SK-N-SH treated with all-trans-retinoic acid at 6 μM for 48 hours (cell line): ENCODE measurements around the gene FTCD.

ENCODE experiments used
- ARNTL ChIP-seq: fragments of 450-650 bp; formaldehyde crosslinking; IDR thresholded peaks from 2 replicates; pipeline ENCODE4 v1.5.0; 2020; ENCODE audit warnings: low read depth, mild to moderate bottlenecking, moderate library complexity, borderline replicate concordance
- ISL1 ChIP-seq: fragments of 250-450 bp; sonication (Bioruptor Pico); IDR thresholded peaks from 2 replicates; pipeline ENCODE4 v2.1.2; 2022; ENCODE audit warnings: mild to moderate bottlenecking, moderate library complexity
- PPARA ChIP-seq: fragments of 250-450 bp; sonication (Bioruptor Pico); IDR thresholded peaks from 2 replicates; pipeline ENCODE4 v1.5.0; 2020; ENCODE audit warnings: mild to moderate bottlenecking, borderline replicate concordance
- RARB ChIP-seq: fragments of 250-450 bp; sonication (Bioruptor Pico); IDR thresholded peaks from 2 replicates; pipeline ENCODE4 v1.8.0; 2021; ENCODE audit warnings: mild to moderate bottlenecking, moderate library complexity
- SNAI2 ChIP-seq: fragments of 250-450 bp; sonication (Bioruptor Pico); IDR thresholded peaks from 2 replicates; pipeline ENCODE4 v1.5.0; 2020; ENCODE audit warnings: mild to moderate bottlenecking, moderate library complexity
- TCF4 ChIP-seq: fragments of 250-450 bp; sonication (Bioruptor Pico); IDR thresholded peaks from 2 replicates; pipeline ENCODE4 v1.8.0; 2021; ENCODE audit warnings: mild to moderate bottlenecking, moderate library complexity, borderline replicate concordance
- TSHZ2 ChIP-seq: fragments of 250-450 bp; sonication (Bioruptor Pico); IDR thresholded peaks from 2 replicates; pipeline ENCODE4 v1.5.0; 2020; ENCODE audit warnings: mild to moderate bottlenecking, moderate library complexity
- ZC3H10 ChIP-seq: fragments of 250-450 bp; sonication (Bioruptor Pico); IDR thresholded peaks from 2 replicates; pipeline ENCODE4 v1.5.1; 2021; ENCODE audit warnings: mild to moderate bottlenecking, moderate library complexity
- ZFP30 ChIP-seq: fragments of 450-650 bp; formaldehyde crosslinking; IDR thresholded peaks from 2 replicates; pipeline ENCODE4 v1.5.0; 2022; ENCODE audit warnings: mild to moderate bottlenecking, moderate library complexity
- ZNF70 ChIP-seq: fragments of 450-650 bp; formaldehyde crosslinking; IDR thresholded peaks from 2 replicates; pipeline ENCODE4 v1.5.0; 2020; ENCODE audit warnings: mild to moderate bottlenecking, moderate library complexity
- ZNF8 ChIP-seq: fragments of 450-650 bp; formaldehyde crosslinking; IDR thresholded peaks from 2 replicates; pipeline ENCODE4 v1.5.0; 2020; ENCODE audit warnings: mild to moderate bottlenecking, moderate library complexity
- TF ChIP-seq, protein P1 (sequence below): fragments of 250-450 bp; sonication (Bioruptor Pico); IDR thresholded peaks from 2 replicates; pipeline ENCODE4 v1.8.0; 2020; ENCODE audit warnings: mild to moderate bottlenecking, moderate library complexity, borderline replicate concordance
- TF ChIP-seq, protein P2 (sequence below): fragments of 250-450 bp; sonication (Bioruptor Pico); IDR thresholded peaks from 2 replicates; pipeline ENCODE4 v1.5.1; 2020; ENCODE audit warnings: low read depth, mild to moderate bottlenecking, moderate library complexity
- TF ChIP-seq, protein P3 (sequence below): fragments of 250-450 bp; sonication (Bioruptor Pico); IDR thresholded peaks from 2 replicates; pipeline ENCODE4 v1.8.0; 2021; ENCODE audit warnings: low read depth, mild to moderate bottlenecking, moderate library complexity, borderline replicate concordance

DNA sequence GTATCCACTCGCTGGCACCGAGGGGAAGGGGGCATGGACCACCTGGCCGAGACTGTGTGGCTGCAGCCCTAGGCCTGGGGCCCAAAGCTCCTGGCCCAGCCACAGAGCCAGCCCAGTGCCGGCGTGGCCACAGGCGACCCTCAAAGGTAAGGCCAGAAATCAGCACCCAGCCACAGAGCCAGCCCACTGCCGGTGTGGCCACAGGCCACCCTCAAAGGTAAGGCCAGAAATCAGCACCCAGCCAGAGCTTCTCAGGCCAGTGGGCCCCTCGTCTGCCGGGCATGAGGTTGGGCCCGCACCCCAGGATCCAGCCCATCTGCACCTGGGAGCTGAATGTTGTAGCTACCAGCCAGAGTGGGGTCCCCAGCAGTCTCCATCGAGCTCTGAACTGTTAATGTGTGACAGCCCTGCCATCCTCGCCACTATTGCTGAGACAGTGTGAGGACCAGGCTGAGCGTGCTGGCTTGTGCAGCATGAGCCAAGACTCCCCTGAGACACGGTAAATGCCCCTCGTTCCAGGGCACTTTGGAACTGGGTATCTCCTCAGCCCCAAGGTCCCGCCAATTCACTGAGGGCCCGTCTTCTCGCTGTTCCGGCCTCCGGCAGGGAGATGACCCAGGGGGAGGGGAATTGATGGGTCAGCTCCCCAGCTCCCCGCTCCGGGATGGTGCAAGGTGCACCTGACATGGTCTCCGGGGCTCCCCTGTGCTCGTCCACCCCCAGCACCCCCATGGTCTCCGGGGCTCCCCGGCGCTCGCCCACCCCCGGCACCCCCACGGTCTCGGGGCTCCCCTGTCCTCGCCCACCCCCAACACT lies 4.7 kb upstream of the FTCD start:
- TF ChIP-seq, protein P1, sequence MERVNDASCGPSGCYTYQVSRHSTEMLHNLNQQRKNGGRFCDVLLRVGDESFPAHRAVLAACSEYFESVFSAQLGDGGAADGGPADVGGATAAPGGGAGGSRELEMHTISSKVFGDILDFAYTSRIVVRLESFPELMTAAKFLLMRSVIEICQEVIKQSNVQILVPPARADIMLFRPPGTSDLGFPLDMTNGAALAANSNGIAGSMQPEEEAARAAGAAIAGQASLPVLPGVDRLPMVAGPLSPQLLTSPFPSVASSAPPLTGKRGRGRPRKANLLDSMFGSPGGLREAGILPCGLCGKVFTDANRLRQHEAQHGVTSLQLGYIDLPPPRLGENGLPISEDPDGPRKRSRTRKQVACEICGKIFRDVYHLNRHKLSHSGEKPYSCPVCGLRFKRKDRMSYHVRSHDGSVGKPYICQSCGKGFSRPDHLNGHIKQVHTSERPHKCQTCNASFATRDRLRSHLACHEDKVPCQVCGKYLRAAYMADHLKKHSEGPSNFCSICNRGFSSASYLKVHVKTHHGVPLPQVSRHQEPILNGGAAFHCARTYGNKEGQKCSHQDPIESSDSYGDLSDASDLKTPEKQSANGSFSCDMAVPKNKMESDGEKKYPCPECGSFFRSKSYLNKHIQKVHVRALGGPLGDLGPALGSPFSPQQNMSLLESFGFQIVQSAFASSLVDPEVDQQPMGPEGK (CRISPR knock-in tag): no peak
- TF ChIP-seq ISL1 (CRISPR knock-in tag): no peak
- no peak for TF ChIP-seq TSHZ2 (CRISPR knock-in tag)
- TF ChIP-seq TCF4: no peak
- no peak for TF ChIP-seq ZNF8 (CRISPR knock-in tag)
- no peak for TF ChIP-seq ZFP30
- TF ChIP-seq, protein P2, sequence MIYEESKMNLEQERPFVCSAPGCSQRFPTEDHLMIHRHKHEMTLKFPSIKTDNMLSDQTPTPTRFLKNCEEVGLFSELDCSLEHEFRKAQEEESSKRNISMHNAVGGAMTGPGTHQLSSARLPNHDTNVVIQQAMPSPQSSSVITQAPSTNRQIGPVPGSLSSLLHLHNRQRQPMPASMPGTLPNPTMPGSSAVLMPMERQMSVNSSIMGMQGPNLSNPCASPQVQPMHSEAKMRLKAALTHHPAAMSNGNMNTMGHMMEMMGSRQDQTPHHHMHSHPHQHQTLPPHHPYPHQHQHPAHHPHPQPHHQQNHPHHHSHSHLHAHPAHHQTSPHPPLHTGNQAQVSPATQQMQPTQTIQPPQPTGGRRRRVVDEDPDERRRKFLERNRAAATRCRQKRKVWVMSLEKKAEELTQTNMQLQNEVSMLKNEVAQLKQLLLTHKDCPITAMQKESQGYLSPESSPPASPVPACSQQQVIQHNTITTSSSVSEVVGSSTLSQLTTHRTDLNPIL (CRISPR knock-in tag): no peak
- no peak for TF ChIP-seq PPARA (CRISPR knock-in tag)
- TF ChIP-seq, protein P3, sequence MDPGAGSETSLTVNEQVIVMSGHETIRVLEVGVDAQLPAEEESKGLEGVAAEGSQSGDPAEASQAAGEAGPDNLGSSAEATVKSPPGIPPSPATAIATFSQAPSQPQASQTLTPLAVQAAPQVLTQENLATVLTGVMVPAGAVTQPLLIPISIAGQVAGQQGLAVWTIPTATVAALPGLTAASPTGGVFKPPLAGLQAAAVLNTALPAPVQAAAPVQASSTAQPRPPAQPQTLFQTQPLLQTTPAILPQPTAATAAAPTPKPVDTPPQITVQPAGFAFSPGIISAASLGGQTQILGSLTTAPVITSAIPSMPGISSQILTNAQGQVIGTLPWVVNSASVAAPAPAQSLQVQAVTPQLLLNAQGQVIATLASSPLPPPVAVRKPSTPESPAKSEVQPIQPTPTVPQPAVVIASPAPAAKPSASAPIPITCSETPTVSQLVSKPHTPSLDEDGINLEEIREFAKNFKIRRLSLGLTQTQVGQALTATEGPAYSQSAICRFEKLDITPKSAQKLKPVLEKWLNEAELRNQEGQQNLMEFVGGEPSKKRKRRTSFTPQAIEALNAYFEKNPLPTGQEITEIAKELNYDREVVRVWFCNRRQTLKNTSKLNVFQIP (CRISPR knock-in tag): no peak
- TF ChIP-seq ZNF70: no peak
- TF ChIP-seq ARNTL (CRISPR knock-in tag): no peak
- no peak for TF ChIP-seq SNAI2
- no peak for TF ChIP-seq ZC3H10 (CRISPR knock-in tag)
- no peak for TF ChIP-seq RARB
